ENCODE data around the gene MLLT6.
A peak's percentile ranks its signal among the peaks of the same experiment; 100 is the strongest.

Gene MLLT6

DNA sequence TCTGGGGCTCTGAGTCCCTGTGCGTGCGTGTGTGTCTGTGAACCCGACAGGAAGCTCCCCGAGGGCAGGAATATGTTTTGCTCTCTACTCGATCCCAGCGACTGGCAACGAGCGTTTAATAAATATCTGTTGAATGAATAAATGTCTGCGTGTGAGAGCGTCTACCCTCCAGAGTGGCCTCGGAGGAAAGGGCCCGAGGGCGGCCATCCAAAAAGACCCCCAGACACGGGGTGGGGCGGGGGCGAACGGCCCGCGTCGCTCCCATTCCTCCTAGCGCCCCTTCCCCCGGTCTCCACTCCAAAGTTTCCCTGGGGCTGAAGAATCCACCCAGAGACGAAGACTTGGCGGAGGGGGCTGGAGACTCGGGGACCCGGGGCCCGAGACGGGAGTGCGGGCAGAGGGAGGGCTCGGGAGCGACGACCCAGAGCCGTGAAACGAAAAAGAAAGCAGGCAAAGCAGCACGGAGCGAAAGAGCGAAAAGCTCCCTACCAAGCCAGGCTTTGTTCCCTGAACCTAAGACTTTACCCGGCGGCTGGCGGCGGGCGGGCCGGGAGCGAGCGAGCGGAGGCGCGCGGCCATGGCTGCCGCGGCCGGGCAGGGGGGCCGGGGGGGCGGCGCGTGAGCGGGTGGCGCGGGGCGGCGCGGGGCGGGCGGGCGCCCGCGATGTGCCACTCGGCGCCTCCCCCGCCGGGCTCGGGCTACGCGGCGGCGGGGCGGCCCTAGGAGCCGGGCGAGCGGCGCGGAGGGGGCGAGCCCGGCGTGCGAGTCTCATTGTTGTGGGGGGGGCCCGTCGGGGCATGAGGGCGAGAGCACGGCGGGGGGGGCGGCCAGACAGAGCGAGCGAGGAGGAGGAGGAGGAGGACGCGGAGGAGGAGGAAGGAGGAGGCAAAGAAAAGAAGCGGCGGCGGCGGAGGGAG is at the start of gene MLLT6:
Gene MLLT6, plus strand, starts transcription at position 668 of the 917 bp plus-strand sequence. CDS start 360 bp downstream, outside the sequence.
- DNase-seq, result peak; percentile 52 to 79

DNA sequence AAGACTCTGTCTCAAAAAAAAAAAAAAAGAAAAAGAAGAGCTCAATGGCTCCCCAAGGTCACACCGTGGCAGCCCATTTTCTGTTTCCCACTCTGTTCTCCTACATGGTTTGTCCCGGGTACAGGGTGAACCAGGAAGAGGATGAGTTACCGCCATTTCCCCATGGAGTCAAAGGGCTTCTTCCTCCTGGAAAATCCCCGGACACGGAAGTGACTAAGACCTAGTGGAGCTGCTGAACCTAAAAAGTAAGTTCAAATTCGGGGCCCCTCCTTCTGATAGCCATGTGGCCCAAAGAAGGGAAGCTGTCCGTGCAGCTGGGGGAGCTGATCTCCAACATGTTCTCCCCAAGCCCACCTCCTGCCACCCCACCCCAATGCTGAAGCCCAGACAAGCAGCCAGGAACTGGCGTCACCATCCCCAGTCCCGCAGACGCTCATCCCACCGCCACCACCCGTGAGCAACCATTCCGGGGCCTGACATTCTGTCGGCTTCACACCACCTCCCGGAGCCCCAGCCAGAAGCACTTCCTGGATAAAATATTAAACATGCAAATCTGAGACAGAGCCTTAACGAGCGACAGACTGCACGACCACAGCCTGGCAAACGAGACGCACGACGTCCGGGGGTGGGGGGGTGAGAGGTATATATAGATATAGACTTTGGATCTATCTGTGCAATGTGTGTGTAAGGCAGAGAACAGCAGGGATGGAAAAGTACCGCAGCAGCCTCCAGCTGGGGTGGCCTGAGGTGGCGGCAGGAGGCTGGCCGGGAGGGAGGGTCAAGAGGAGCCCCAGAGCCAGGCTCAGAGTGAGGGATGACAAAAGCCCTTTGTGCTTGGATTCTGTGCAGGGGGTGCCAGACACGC is 47.9 kb upstream of the MLLT6 start:
- DNase-seq, result peak; percentile 65 to 67

DNA sequence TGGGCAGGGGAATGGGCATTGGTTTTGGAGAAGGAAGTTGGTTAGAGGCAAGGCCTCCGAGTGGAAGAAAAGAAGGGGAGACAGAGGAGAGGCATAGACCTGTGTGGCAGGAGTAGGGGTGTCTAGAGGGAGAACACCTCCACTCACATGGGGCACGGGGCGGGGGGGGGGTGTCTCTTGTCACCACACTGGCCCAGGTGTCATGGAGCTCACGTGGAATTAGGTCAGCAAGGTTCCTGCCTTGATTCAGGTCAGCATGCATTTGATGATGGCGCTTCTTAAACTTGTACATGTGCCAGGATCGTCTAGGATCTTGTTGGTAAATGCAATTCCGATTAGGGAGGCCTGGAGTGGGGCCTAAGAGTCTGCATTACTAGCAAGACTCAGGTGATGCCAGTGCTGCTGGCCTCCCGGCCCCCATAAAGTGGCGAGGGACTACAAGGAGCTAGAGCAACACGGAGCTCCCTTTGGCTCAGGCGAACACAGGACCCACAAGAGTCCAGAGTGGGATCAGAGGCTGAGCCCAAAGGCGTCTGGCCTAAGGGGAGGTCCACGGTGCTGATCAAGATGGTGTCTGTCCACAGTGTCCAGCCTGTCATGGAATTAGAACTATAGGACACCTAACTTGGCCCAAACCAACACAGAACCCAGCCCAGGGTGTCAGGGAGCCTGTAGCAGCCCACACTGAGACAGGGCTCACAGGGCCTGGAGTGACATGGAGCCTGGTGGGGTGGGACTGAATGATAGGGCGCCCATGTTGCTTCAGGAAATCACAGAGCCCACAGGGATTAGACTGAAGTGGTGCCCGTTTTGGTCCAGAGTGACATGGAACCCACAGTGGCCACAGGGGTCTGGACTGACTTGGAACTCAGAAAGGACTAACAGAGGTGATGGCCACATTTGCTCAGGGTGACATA is 47.0 kb upstream of the MLLT6 start:
- DNase-seq, result no peak

DNA sequence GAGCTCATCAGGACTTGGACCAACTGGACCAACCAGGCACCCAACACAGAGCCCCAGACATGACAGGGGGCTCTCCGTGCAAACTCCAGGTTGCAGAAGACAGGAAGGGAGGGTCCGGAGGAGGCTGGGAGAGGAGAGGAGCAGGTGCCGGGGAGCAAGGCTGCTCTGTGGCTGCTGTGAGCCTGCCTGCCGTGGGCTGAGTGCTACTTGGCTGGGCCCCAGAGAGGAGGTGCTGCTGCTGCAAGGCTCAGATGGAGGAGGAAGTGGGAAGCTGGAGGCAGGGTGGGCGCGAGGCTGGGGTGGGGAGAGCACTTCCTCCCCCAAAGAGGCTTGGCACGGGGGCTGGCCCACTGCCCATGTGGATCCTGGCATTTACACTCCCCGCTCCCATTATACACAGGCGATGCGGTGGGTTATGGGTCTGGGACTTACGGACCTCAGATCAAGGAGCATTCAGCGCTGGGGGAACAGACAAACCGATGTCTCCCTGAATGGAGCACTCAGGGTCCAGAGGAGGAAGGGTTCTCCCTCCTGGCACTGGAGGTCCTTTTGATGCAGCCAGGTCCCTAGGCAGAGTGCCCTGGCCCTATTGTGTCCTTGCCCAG is 46.2 kb upstream of the MLLT6 start:
- DNase-seq, result no peak

DNA sequence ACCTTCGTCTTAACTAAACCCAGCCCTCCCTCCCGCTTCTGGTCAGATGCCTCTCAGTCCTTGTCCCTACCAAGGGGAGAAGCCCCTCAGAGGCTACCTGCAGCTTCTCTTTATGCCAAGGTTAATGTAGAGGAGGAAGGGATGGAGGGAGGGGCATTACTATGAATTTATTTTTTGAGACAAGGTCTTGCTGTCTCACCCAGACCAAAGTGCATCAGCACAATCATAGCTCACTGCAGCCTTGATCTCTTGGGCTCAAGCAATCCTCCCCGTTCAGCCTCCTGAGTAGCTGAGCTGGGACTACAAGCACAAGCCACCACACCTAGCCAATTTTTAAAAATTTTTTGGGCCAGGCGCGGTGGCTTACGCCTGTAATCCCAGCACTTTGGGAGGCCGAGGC is 45.7 kb upstream of the MLLT6 start:
- no peak for DNase-seq

DNA sequence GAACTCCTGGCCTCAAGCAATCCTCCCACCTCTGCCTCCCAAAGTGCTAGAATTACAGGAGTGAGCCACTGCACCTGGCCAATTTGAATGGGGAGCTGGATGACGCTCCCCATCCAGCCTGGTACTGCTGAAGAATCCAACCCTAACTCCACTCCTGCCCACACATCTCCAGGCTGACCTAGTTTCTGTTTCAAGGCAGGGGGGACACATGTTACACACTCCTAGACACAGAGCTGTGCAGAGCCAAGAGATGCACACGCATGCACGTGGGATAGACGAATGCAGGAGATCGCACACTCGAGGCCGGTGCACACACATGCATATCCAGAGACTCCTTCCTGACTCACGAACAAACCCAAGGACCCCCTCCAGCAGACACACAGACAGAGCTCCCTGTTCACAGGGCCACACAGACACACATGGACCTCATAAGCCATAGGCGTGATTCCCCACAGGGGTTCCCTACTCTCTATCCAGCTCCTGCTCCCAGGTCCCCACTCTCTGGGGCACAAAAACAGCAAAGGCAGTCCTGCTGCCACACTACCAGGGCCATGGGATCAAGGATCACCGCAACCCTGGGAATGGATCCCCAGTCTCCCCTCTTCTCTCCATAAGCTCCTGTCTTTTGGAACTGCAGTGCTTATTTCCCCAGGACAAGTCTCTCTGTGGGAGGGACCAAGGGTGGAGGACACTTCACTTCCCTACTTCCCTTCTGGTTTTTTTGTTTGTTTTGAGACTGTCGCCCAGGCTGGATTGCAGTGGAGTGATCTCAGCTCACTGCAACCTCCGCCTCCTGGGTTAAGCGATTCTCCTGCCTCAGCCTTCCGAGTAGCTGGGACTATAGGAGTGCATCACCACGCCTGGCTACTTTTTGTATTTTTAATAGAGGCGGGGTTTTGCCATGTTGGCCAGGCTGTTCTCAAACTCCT is 44.7 kb upstream of the MLLT6 start:
- DNase-seq, result no peak

DNA sequence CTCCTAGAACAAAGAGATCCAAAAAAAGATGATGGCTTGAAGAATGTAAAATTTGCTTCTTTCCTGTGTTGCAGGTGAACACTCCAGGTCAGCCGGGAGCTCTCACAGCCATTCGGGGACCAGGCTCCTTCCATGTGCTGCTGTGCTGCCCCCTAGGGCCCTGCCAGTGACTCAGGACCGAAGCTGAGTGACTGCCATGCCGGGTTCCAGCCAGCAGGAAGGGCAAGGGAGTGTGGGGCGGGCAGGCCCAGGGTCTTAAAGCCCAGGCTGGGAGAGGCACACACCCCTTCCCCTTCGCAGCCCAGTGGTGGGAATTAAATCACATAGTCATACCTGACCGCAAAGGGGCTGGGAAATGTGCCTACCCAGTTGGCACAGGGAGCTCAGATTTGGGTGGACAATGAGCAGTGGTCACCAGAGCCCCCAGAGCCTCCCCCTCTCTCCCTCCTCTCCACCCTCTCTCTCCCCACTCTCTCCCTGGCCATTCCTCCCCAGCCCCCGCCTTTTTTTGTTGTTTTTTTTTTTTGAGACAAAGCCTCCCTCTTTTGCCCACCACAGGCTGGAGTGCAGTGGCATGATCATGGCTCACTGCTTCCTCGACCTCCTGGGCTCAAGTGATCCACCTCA is 41.8 kb upstream of the MLLT6 start:
- DNase-seq, result peak; percentile 81 to 91

DNA sequence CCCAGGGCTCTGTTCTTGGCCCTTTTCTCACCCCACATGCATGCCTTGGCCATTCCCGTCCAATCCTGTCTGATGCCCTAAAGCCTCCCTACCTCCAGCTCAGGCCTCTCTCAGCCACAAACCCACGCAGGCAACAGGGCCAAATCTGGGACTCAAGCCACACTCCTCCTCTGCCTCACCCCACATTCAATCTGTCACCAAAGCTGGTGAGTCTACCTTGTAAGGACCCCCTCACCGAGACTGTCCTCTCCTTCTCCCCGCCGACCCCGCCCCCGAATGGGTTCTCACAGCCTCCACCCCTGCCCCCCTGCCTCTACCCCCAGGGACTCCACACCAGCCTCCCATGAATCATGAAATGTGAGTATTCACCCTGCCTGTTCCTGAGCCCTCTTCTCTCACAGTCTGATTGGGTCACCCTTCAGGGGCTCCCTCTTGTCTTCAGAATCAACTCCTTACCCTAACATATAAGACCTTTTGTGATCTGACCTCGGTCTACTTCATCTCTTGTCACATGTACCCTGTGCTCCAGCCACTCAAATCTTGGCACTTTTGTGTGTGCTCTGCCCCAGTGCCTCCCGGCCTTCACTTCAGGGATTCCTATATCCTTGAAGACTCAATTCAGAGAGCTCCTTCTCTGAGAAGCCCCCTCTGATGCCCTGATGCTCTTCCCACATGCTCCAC is 41.0 kb upstream of the MLLT6 start:
- no peak for DNase-seq

DNA sequence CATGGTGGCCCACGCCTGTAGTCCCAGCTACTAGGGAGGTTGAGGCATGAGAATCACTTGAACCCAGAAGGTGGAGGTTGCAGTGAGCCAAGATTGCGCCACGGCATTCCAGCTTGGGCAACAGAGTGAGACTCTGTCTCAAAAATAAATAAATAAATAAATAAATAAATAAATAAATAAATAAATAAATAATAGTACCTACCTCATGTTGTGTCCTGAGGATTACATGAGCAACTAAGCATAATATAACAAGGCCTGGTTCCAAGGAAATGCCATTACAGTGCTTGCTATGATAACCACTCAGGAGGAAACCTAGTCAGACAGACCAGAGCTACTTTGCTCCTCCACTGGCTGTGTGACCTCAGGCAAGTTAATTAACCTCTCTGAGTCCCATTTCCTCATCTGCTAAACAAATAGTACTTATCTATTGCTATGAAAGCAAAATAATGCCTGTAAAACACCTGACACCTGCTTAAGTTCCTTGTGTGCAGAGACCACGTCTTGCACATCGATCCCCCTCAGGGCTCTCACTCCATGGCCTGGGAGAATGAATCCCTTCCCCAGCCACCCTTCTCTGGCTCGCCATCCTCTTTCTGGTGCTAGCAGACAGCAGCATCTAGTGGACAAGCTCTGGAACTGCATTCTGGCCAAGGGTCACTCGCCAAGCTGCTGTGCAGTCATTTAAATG is 37.8 kb upstream of the MLLT6 start:
- peak; percentile 38 to 83 for DNase-seq

DNA sequence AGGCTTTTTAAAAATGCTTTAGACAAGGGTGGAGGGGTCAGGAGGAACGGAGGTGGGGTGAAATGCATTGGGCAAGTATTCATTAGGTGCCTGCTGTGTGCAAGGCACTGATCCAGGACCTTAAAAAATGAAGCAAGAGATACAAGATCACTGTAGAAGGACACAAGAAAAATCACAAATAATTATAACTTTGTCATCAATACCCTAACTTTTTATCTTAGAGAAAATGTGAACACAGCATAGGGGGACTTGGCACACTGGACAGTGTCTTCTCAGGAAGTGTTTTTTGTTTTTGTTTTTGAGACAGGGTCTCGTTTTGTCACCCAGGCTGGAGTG is 37.3 kb upstream of the MLLT6 start:
- DNase-seq, result no peak

DNA sequence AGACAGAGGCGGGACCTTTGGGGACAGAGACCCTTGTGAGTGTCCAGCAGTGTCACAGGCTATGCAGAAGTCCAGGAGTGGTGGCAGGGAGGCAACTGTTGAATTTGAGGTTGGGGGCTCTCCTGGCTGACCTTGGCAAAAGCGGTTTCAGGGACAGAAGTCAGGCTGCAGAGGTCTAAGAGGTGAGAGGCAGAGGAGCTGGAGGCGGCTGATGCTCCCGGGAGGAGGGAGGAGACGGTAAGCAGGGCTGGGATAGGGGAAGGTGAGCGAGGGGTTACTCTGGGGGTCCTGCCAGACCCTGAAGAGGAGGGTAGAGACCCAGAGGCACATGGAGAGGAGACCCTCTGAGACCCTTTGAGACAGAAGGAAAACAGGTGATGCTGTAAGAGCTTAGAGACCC is 35.6 kb upstream of the MLLT6 start:
- DNase-seq, result no peak

DNA sequence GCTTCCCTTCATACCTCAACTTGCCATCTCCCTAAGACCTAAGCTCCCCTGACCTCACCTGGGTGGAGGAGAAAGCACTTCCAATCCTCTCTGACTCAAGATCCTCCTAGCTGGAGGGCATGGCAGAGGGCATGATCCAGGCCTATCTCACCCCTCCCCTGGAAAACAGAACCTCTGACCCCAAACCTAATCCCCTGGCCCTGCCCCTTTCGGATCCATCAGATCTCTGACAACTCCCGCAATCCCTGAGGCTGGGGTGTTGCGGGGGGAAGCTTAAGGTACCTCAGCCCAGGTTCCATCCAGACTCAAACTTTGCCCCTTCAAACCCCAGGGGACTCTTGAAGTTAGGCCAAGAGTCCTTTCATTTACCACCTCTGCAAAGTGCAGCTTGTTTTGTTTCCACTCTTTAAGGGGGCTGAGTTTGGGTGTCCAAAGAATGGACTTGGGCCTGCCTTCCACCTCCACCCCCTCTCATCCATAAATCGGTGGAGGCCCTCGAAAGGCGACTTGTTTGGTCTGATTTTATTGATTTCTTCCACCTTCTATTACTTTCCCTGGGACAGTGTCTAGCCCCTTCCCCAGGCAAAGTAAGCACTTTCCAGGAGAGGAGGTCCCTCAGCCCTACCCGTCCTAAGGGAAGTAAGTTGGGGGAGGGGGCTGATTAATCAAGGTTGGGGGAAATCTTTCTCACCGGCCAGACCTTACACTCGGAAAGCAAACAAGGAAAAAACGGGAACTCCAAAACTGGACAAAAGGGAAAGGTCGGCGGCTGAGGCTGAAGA is 32.9 kb upstream of the MLLT6 start:
- DNase-seq, result peak in 1 of 2 experiments; percentile 40

DNA sequence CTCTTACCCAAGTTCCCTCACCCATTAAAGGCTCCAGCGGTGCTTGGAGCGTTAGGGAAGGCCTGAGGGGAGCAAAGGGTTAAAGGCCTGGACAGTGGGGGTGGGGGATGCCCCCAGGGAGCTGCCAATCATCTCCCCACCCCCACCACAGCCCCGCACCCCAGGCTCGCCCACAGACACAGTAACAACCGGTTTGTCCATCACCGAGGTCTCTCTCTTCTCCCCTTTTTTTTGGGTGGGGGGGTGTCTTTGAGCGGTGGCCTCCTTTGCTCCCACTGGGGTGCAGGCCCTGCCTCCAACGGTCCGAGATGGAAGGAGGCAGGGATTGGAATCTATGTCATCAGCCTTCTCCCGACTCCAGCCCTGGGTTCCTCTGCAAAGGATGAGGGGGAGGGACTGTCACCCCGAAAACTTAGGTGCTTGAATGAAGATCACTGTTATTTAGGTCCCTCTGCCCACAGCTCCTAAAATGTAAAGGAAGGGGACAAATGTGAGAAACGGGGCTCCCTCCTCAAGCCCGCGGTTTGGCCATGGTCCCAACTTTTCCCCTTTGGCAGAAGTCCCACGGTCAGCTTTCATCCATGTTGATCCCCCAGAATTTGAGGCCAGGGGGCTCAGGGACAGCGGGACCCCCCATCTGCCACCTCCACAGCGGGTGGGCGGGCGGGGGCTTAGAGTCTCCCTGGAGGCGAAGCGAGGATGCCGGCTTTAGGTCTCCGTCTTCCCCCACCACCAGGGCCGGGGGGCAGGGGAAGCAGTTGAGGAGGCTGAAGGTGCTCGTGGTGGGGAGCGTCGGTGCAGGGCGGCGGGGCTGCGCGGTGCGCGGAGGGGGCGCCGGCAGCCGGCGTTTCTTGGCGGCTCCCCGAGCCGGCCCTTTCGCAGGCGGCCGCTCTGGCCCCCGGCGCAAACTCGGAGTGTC is 32.0 kb upstream of the MLLT6 start:
- no peak for DNase-seq

DNA sequence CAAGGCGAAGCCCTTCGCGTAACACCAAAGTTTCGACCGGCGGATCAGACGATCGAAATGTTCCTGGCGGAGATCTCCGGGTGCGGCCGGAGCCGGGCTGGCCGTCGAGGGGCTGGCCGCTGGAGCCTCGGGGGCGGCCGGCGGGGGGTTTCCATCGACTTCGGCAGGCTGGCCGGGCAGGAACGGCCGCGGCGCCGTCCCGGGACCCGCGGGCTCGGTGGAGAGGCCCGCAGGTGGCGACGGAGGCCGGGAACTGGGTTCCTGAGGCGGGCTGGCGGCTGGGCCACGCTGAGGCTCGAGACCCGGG is 31.4 kb upstream of the MLLT6 start:
- DNase-seq, result no peak

DNA sequence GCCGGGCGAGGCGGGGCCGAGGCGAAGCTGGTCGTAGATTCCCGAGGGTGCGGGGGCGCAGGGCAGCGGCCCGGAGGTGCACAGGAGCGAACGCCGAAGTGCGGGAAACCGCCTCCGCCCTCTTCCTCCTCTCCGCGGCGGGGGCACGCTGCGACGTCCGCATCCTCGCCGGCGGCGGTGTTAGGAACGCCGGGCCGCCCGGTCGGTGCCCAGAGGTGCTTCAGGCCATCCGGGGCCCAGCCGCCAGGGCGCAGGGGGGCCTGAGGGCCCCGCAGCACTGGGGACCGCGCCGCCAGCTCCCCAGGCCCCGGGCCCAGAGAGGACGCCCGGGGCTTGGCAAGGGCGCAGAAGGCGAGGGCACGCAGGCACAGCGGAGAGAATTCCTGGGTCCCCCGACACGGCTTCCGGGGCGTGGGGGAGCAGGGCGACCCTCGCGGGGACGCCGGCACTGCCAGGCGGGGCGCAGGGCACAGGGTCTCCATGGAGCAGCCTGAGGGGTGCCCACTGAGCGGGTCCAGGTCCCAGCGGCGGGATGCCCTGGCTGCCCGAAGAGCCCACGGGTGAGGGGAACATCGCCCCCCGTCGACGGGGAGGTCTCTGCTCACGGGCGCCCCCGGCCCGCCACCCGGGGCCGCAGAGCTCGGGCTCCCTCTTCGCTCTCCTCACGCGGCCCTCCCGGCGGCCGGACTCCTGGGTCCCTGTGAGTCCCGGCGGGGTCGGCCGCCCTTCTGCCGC is 30.9 kb upstream of the MLLT6 start:
- peak in 1 of 2 experiments; percentile 58 for DNase-seq

DNA sequence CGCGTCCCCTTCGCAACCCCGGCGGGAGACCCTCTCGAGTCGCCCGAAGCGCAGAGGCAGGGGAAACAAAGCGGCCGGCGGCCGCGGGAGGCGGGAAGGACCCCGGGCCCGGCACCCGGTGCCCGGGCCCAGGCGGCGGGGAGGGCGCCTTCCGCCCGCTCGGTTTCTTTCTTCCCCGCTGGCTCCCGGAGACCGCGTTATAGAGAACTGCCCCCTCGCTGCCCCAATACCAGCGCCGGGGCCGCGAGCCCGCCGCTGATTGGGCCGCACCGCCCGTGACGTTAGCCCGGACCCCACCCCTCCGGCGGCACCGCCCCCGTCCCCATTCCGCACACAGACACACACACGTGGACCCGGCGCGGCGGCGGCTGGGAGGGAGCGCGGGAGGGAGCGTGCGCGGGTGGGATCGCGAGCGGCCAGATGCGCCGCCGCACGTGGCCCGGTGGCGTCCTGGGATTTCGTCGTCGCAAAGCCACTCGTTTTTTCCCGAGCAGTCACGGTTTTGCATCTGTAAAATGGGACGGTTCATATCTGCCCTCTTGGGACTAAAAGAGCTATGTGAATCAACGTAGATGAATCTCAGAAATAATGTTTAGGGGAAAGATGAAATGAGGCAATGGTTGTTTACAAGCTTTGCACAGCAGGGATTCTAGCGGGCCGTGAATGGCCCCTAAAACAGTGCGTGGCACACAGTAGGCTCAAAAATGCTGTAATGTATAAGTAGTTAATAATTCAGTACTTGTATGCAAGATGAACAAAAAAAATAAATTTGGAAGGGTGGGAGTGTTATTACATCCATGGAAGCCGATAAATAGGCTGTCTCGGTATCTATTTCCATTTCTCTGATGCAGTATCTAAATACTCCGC is 30.1 kb upstream of the MLLT6 start, which contains the start of gene EPOP:
Gene EPOP, minus strand, starts transcription at position 209 of the 867 bp plus-strand sequence. CDS start 462 bp downstream, outside the sequence.
- peak; percentile 76 to 95 for DNase-seq
